Psoas muscle (tissue), 8 donors: ENCODE results near the gene LAMTOR5. TPM values are rescaled to one million over a fixed set of nuclear protein-coding genes. Genes with fewer than 3 reads are reported as not detected.

Source experiments
- ATAC-seq, 4 donors: fragments of 200-7000 bp; cut with Tn5 transposase; one replicate each; pipeline ENCODE4 v1.9.1; 2020; ENCODE audit warnings: moderate library complexity in 3 of 4, mild to moderate bottlenecking in 2 of 4
- DNase-seq, 2 donors: peaks; one replicate each; pipeline ENCODE4 v3.0.0-alpha.2; 2020
- H3K27ac ChIP-seq: fragments of 200-600 bp; one replicate; pipeline ENCODE4 v1.8.0; 2022
- H3K27me3 ChIP-seq, 3 donors: fragments of 200-600 bp in 1 of 3; one replicate each; pipeline versions ENCODE4 v1.6.1 to v1.8.0; 2013 to 2022; ENCODE audit warnings: low read length in 2 of 3, mild to moderate bottlenecking in 2 of 3, moderate library complexity in 1 of 3; ENCODE audit not compliant: insufficient read depth in 3 of 3
- H3K36me3 ChIP-seq, 2 donors: fragments of 200-600 bp in 1 of 2; one replicate each; pipeline versions ENCODE4 v1.6.1 to v1.8.0; 2013 to 2022; ENCODE audit warnings: low read depth in 1 of 2, mild to moderate bottlenecking in 1 of 2, moderate library complexity in 1 of 2; ENCODE audit not compliant: insufficient read depth in 1 of 2
- H3K4me1 ChIP-seq: fragments of 200-600 bp; one replicate; pipeline ENCODE4 v1.8.0; 2022
- H3K4me3 ChIP-seq: fragments of 200-600 bp; one replicate; pipeline ENCODE4 v1.8.0; 2022; ENCODE audit warnings: mild to moderate bottlenecking
- H3K9me3 ChIP-seq: fragments of 200-600 bp; one replicate; pipeline ENCODE4 v1.8.0; 2022
- CTCF ChIP-seq: fragments of 200-600 bp; IDR thresholded peaks from one replicate; pipeline ENCODE4 v1.8.0; 2022; ENCODE audit warnings: antibody characterized with exemption
- whole genome bisulfite sequencing, 3 donors: extraction: QIAGEN DNeasy Blood & Tissue Kit; methylation state at CpG; one replicate each; pipeline versions ENCODE4 v1.1.6 to v1.1.7; 2013; 5-methylcytosine and 5-hydroxymethylcytosine counted together
- intact Hi-C, 2 donors: fragments of 100-400 bp; cut with DNase I; formaldehyde crosslinking; loops; one replicate each; pipeline versions ENCODE4 v1.11.0 to v1.14.2; 2022
- polyA plus RNA-seq, 3 donors: library from polyadenylated mRNA; stranded (reverse); fragments of 200-250 nt; gene quantifications; one replicate each; pipeline ENCODE4 v1.2.3, GENCODE V29; 2013
- total RNA-seq, 4 donors: library from RNA; stranded (reverse); fragmentation: NEBNext Ultra II Directional in 2 of 4; extraction: Animal tissue kit (Norgen Biotek cat#: 25700) in 2 of 4; gene quantifications; one replicate each; pipeline versions ENCODE4 v1.2.1 to v1.2.4, GENCODE V29; 2021 to 2023
- donor health status: healthy with polysubstance abuse.
- donor health status: DM: no; HTN: no; CAD: no; lungs with moderate emphysema.
- donor health status: Bipolar disorder and iron deficiency.
- donor health status: healthy.
- donor health status: DM: yes; HTN: yes; CAD: no.
- donor health status: DM: no; HTN: no; CAD: no.
- donor health status: DM: no; HTN: no; CAD: no.
- donor health status: DM: yes; HTN: yes; CAD: no.

LAMTOR5 gene
- total and polyA plus RNA-seq, 7 donors: 166 to 541 (median 250) TPM

- Histone ChIP-seq H3K36me3 (peaks cover 2 to 43% of the 10 kb centered on the region in 2 donors), H3K27me3 (no peaks in the 10 kb centered on the region), H3K4me3 (no peak overlapping the region), H3K27ac (no peak overlapping the region), H3K9me3 (no peaks in the 10 kb centered on the region), H3K4me1 (peaks cover 8% of the 10 kb centered on the region)
- no peak for DNase-seq
- no peak for ATAC-seq
- intact Hi-C loops: no loop called here
- 91 to 98% (median 96%) methylated on average over 3 of the region's 3 CpGs for WGBS, 3 donors
- no peak for TF ChIP-seq CTCF
Measured at GRCh38 chr1:110364221-110364620, 43.3 kb downstream of the LAMTOR5 start.

GRCh38 chr1:110361856-110362255, 45.6 kb downstream of the LAMTOR5 start:
- Histone ChIP-seq H3K27ac (no peak overlapping the region), H3K4me1 (peaks cover 7% of the 10 kb centered on the region), H3K27me3 (no peaks in the 10 kb centered on the region), H3K4me3 (no peak overlapping the region), H3K36me3 (peaks cover 2 to 48% of the 10 kb centered on the region in 2 donors), H3K9me3 (no peaks in the 10 kb centered on the region)
- no peak for DNase-seq
- ATAC-seq: no peak
- 94 to 98% (median 98%) methylated on average over 1 of the region's 1 CpG for WGBS, 3 donors
- no peak for TF ChIP-seq CTCF
- intact Hi-C loops: no loop called here

- H3K27ac ChIP-seq: no peak overlapping the region
- H3K36me3 ChIP-seq: peaks cover 2 to 45% of the 10 kb centered on the region in 2 donors
- H3K9me3 ChIP-seq: no peaks in the 10 kb centered on the region
- H3K4me1 ChIP-seq: peaks cover 5% of the 10 kb centered on the region
- DNase-seq (no peak), ATAC-seq (no peak)
- 96 to 99% (median 98%) methylated on average over 2 of the region's 2 CpGs for WGBS, 3 donors
- no peaks in the 10 kb centered on the region for H3K27me3 ChIP-seq
- H3K4me3 ChIP-seq: no peak overlapping the region
- no peak for TF ChIP-seq CTCF
- intact Hi-C loops: no loop called here
Measured at GRCh38 chr1:110360431-110360830, 47.1 kb downstream of the LAMTOR5 start.

GRCh38 chr1:110356379-110356778, 51.1 kb downstream of the LAMTOR5 start:
- ATAC-seq: no peak
- 60 to 68% (median 61%) methylated on average over 2 of the region's 2 CpGs for WGBS, 3 donors
- intact Hi-C loops: no loop called here

More at GRCh38 chr1:110356379-110356778, 51.1 kb downstream of the LAMTOR5 start:
- H3K4me1 ChIP-seq: peaks cover 10% of the 10 kb centered on the region
- no peak for TF ChIP-seq CTCF
- H3K4me3 ChIP-seq: no peak overlapping the region
- H3K27ac ChIP-seq: no peak overlapping the region
- H3K36me3 ChIP-seq: peaks cover 2 to 19% of the 10 kb centered on the region in 2 donors
- DNase-seq: no peak
- no peaks in the 10 kb centered on the region for H3K27me3 ChIP-seq
- H3K9me3 ChIP-seq: no peaks in the 10 kb centered on the region
